Measurements from ENCODE around the gene GNG4. TPM values are rescaled to one million over a fixed set of nuclear protein-coding genes. Genes with fewer than 3 reads are reported as not detected.
"Not testable (repeated sequence)": the region's sequence is repeated elsewhere in the genome, so short reads cannot be mapped to it uniquely, and the experiment has no call there.

GNG4 gene
- total and polyA plus RNA-seq, 2 donors = 3.1 to 9.8 TPM

GRCh38 chr1:235586413-235586812 is 63.2 kb downstream of the GNG4 start:
- Histone ChIP-seq H3K4me3 (ENCODE audit: low read length in 2 of 2) (no peak overlapping the region), H3K27me3 (ENCODE audit: control insufficient read depth in 2 of 2, insufficient read depth in 1 of 2, low read length in 1 of 2) (peaks cover 0 to 3% of the 10 kb centered on the region in 2 donors), H3K27ac (ENCODE audit: low read depth in 1 of 2, low read length in 1 of 2) (no peak overlapping the region), H3K9me3 (ENCODE audit: control insufficient read depth in 2 of 2, insufficient read depth in 1 of 2, low read length in 1 of 2) (peaks cover 9 to 26% of the 10 kb centered on the region in 2 donors), H3K4me1 (ENCODE audit: control insufficient read depth in 2 of 2, insufficient read depth in 2 of 2, low read length in 2 of 2) (no peaks in the 10 kb centered on the region), H3K36me3 (ENCODE audit: control insufficient read depth in 2 of 2, insufficient read depth in 2 of 2, low read length in 1 of 2) (no peaks in the 10 kb centered on the region)
- no peak for DNase-seq (ENCODE audit: low read depth in 6 of 9, low spot score in 9 of 9)
- WGBS = 89% methylated on average over 5 of the region's 5 CpGs

- no peaks in the 10 kb centered on the region for H3K36me3 ChIP-seq (ENCODE audit: control insufficient read depth in 2 of 2, insufficient read depth in 2 of 2, low read length in 1 of 2)
- peaks cover 9 to 26% of the 10 kb centered on the region in 2 donors for H3K9me3 ChIP-seq (ENCODE audit: control insufficient read depth in 2 of 2, insufficient read depth in 1 of 2, low read length in 1 of 2)
- no peak for DNase-seq (ENCODE audit: low read depth in 6 of 9, low spot score in 9 of 9)
- 62% methylated on average over 2 of the region's 2 CpGs for WGBS
- H3K4me3 ChIP-seq (ENCODE audit: low read length in 2 of 2) = no peak overlapping the region
- no peak overlapping the region for H3K27ac ChIP-seq (ENCODE audit: low read depth in 1 of 2, low read length in 1 of 2)
- no peaks in the 10 kb centered on the region for H3K4me1 ChIP-seq (ENCODE audit: control insufficient read depth in 2 of 2, insufficient read depth in 2 of 2, low read length in 2 of 2)
- H3K27me3 ChIP-seq (ENCODE audit: control insufficient read depth in 2 of 2, insufficient read depth in 1 of 2, low read length in 1 of 2) = peaks cover 0 to 3% of the 10 kb centered on the region in 2 donors
Measured at GRCh38 chr1:235584973-235585372, 64.6 kb downstream of the GNG4 start.

GRCh38 chr1:235583511-235584001 is 66.0 kb downstream of the GNG4 start:
- Histone ChIP-seq H3K36me3 (ENCODE audit: control insufficient read depth in 2 of 2, insufficient read depth in 2 of 2, low read length in 1 of 2) (no peaks in the 10 kb centered on the region), H3K4me3 (ENCODE audit: low read length in 2 of 2) (no peak overlapping the region), H3K4me1 (ENCODE audit: control insufficient read depth in 2 of 2, insufficient read depth in 2 of 2, low read length in 2 of 2) (no peaks in the 10 kb centered on the region), H3K27ac (ENCODE audit: low read depth in 1 of 2, low read length in 1 of 2) (no peak overlapping the region), H3K9me3 (ENCODE audit: control insufficient read depth in 2 of 2, insufficient read depth in 1 of 2, low read length in 1 of 2) (peaks cover 1 to 13% of the 10 kb centered on the region in 2 donors), H3K27me3 (ENCODE audit: control insufficient read depth in 2 of 2, insufficient read depth in 1 of 2, low read length in 1 of 2) (peaks cover 0 to 3% of the 10 kb centered on the region in 2 donors)
- DNase-seq (ENCODE audit: low read depth in 6 of 9, low spot score in 9 of 9) = no peak
- 82% methylated on average over 4 of the region's 4 CpGs for WGBS

GRCh38 chr1:235582130-235582529 is 67.5 kb downstream of the GNG4 start:
- no peak overlapping the region for H3K4me3 ChIP-seq (ENCODE audit: low read length in 2 of 2)
- no peaks in the 10 kb centered on the region for H3K4me1 ChIP-seq (ENCODE audit: control insufficient read depth in 2 of 2, insufficient read depth in 2 of 2, low read length in 2 of 2)
- no peak for DNase-seq (ENCODE audit: low read depth in 6 of 9, low spot score in 9 of 9)
- H3K9me3 ChIP-seq (ENCODE audit: control insufficient read depth in 2 of 2, insufficient read depth in 1 of 2, low read length in 1 of 2) = no peaks in the 10 kb centered on the region
- peaks cover 0 to 3% of the 10 kb centered on the region in 2 donors for H3K27me3 ChIP-seq (ENCODE audit: control insufficient read depth in 2 of 2, insufficient read depth in 1 of 2, low read length in 1 of 2)
- no peak overlapping the region for H3K27ac ChIP-seq (ENCODE audit: low read depth in 1 of 2, low read length in 1 of 2)
- no peaks in the 10 kb centered on the region for H3K36me3 ChIP-seq (ENCODE audit: control insufficient read depth in 2 of 2, insufficient read depth in 2 of 2, low read length in 1 of 2)
- 96% methylated on average over 10 of the region's 10 CpGs for WGBS

GRCh38 chr1:235579891-235580290 is 69.7 kb downstream of the GNG4 start:
- Histone ChIP-seq H3K4me1 (ENCODE audit: control insufficient read depth in 2 of 2, insufficient read depth in 2 of 2, low read length in 2 of 2) (no peaks in the 10 kb centered on the region), H3K9me3 (ENCODE audit: control insufficient read depth in 2 of 2, insufficient read depth in 1 of 2, low read length in 1 of 2) (no peaks in the 10 kb centered on the region), H3K4me3 (ENCODE audit: low read length in 2 of 2) (no peak overlapping the region), H3K27me3 (ENCODE audit: control insufficient read depth in 2 of 2, insufficient read depth in 1 of 2, low read length in 1 of 2) (no peaks in the 10 kb centered on the region), H3K27ac (ENCODE audit: low read depth in 1 of 2, low read length in 1 of 2) (no peak overlapping the region), H3K36me3 (ENCODE audit: control insufficient read depth in 2 of 2, insufficient read depth in 2 of 2, low read length in 1 of 2) (no peaks in the 10 kb centered on the region)
- WGBS = 97% methylated on average over 3 of the region's 3 CpGs
- no peak for DNase-seq (ENCODE audit: low read depth in 6 of 9, low spot score in 9 of 9)

- no peak overlapping the region for H3K4me3 ChIP-seq (ENCODE audit: low read length in 2 of 2)
- no peaks in the 10 kb centered on the region for H3K27me3 ChIP-seq (ENCODE audit: control insufficient read depth in 2 of 2, insufficient read depth in 1 of 2, low read length in 1 of 2)
- 94% methylated on average over 6 of the region's 6 CpGs for WGBS
- no peaks in the 10 kb centered on the region for H3K4me1 ChIP-seq (ENCODE audit: control insufficient read depth in 2 of 2, insufficient read depth in 2 of 2, low read length in 2 of 2)
- DNase-seq (ENCODE audit: low read depth in 6 of 9, low spot score in 9 of 9) = no peak
- H3K36me3 ChIP-seq (ENCODE audit: control insufficient read depth in 2 of 2, insufficient read depth in 2 of 2, low read length in 1 of 2) = no peaks in the 10 kb centered on the region
- no peaks in the 10 kb centered on the region for H3K9me3 ChIP-seq (ENCODE audit: control insufficient read depth in 2 of 2, insufficient read depth in 1 of 2, low read length in 1 of 2)
- no peak overlapping the region for H3K27ac ChIP-seq (ENCODE audit: low read depth in 1 of 2, low read length in 1 of 2)
Measured at GRCh38 chr1:235575597-235575996, 74.0 kb downstream of the GNG4 start.

GRCh38 chr1:235573880-235574279 is 75.7 kb downstream of the GNG4 start:
- H3K36me3 ChIP-seq (ENCODE audit: control insufficient read depth in 2 of 2, insufficient read depth in 2 of 2, low read length in 1 of 2) = no peaks in the 10 kb centered on the region
- H3K27ac ChIP-seq (ENCODE audit: low read depth in 1 of 2, low read length in 1 of 2) = no peak overlapping the region
- H3K4me3 ChIP-seq (ENCODE audit: low read length in 2 of 2) = no peak overlapping the region
- no peaks in the 10 kb centered on the region for H3K27me3 ChIP-seq (ENCODE audit: control insufficient read depth in 2 of 2, insufficient read depth in 1 of 2, low read length in 1 of 2)
- no peak for DNase-seq (ENCODE audit: low read depth in 6 of 9, low spot score in 9 of 9)
- H3K9me3 ChIP-seq (ENCODE audit: control insufficient read depth in 2 of 2, insufficient read depth in 1 of 2, low read length in 1 of 2) = no peaks in the 10 kb centered on the region
- 92% methylated on average over 2 of the region's 2 CpGs for WGBS
- no peaks in the 10 kb centered on the region for H3K4me1 ChIP-seq (ENCODE audit: control insufficient read depth in 2 of 2, insufficient read depth in 2 of 2, low read length in 2 of 2)

GRCh38 chr1:235572971-235573370 is 76.6 kb downstream of the GNG4 start:
- H3K9me3 ChIP-seq (ENCODE audit: control insufficient read depth in 2 of 2, insufficient read depth in 1 of 2, low read length in 1 of 2); H3K4me1 ChIP-seq (ENCODE audit: control insufficient read depth in 2 of 2, insufficient read depth in 2 of 2, low read length in 2 of 2); H3K36me3 ChIP-seq (ENCODE audit: control insufficient read depth in 2 of 2, insufficient read depth in 2 of 2, low read length in 1 of 2); H3K27me3 ChIP-seq (ENCODE audit: control insufficient read depth in 2 of 2, insufficient read depth in 1 of 2, low read length in 1 of 2); H3K27ac ChIP-seq (ENCODE audit: low read depth in 1 of 2, low read length in 1 of 2); H3K4me3 ChIP-seq (ENCODE audit: low read length in 2 of 2); DNase-seq (ENCODE audit: low read depth in 6 of 9, low spot score in 9 of 9): not testable (repeated sequence)
- WGBS = 99% methylated on average over 5 of the region's 5 CpGs

- Histone ChIP-seq H3K27ac (ENCODE audit: low read depth in 1 of 2, low read length in 1 of 2) (no peak overlapping the region), H3K4me3 (ENCODE audit: low read length in 2 of 2) (no peak overlapping the region), H3K9me3 (ENCODE audit: control insufficient read depth in 2 of 2, insufficient read depth in 1 of 2, low read length in 1 of 2) (no peaks in the 10 kb centered on the region), H3K36me3 (ENCODE audit: control insufficient read depth in 2 of 2, insufficient read depth in 2 of 2, low read length in 1 of 2) (no peaks in the 10 kb centered on the region), H3K4me1 (ENCODE audit: control insufficient read depth in 2 of 2, insufficient read depth in 2 of 2, low read length in 2 of 2) (peaks cover 0 to 6% of the 10 kb centered on the region in 2 donors), H3K27me3 (ENCODE audit: control insufficient read depth in 2 of 2, insufficient read depth in 1 of 2, low read length in 1 of 2) (no peaks in the 10 kb centered on the region)
- no peak for DNase-seq (ENCODE audit: low read depth in 6 of 9, low spot score in 9 of 9)
- over 99% methylated on average over 3 of the region's 3 CpGs for WGBS
Measured at GRCh38 chr1:235571482-235571881, 78.1 kb downstream of the GNG4 start.
